HG03060 (cell line): ENCODE data around the gene CCDC88B.

Experiments
- ATAC-seq: cut with Tn5 transposase; IDR thresholded peaks from one replicate; pipeline ENCODE4 v1.9.1; 2021; ENCODE audit warnings: low read depth, moderate number of reproducible peaks; ENCODE audit not compliant: unreplicated experiment

Gene CCDC88B

DNA sequence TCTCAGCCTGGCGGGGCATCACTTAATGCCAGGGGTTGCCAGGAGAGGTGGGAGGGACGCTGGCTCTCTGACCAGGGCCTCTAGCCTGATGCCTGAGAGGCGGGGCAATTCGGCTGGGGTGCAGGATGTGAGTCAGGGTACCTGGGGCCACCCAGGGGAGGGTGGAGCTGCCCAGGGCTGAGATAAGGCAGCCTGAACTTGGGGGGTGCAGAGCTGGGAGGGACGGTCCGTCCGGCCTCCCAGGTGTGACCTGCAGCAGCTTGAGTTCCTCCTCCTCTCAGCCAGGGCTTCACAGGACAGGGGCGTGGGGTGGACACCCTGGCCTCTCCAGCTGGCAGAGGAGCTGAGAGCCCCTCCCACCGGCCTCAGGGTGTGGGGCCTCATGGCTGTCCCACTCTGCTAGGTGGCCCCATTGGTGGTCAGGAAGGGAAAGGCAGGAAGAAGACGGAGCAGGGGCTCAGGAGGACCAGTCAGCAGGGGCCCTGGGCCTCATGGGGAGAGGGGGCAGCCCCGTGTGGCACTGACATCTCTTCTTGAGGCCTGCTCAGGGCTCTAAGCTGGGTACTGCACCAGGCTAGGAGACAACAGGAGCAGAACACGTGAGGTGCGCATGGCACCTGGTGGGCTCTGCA lies 18.0 kb downstream of the CCDC88B start:
- ATAC-seq = no peak

DNA sequence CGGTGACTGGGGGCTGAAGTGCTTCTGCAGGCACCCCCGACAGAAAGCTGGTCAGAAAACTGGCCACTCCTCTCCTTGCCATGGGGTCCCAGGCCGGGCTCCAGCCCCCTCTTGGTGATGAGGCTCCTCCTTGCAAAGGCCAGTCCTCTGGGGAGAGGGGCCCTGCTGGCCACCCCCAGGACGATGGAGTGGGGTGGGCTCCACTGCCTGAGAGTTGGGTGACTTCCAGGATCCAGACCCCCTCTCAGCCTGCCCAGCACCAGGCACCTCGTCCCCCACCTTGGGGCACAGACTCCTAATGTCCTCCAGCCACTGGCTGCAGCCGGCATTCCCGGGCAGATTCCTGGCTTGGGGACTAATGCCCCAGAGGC lies 18.5 kb downstream of the CCDC88B start:
- no peak for ATAC-seq

DNA sequence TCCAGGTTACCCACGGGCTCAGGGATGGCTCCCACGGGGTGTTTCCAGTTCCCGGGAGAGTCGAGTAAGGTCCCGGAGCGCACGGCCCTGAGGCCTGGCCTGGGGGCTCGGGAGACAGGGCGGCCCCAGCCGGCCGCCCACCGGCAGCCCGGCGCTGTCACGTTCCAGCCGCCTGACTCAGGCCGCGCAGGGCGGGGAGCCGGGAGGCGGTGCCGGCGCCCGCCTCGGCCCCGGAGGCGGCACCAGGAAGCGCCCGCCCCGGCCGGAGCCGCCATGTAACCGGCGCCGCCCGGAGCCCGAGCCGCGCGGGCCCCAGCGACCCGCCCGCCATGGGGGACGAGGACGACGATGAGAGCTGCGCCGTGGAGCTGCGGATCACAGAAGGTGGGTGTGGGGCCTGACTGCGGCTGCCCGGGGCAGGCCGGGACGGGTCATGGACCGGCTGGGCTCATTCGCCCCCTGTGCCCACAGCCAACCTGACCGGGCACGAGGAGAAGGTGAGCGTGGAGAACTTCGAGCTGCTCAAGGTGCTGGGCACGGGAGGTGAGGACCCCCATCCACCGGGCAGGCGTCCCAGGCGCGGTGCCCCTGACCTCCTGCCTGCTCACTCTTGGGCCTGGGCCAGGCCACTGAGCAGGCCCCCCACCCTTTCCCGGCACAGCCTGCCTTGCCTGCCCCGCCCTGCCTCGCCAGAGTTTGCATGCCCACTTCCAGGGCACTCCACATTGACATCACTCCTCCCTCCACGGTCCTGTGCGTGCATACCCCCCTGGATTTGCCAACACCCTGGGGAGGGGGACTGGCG lies 19.1 kb downstream of the CCDC88B start, which contains the start of gene RPS6KA4:
RPS6KA4 (plus strand) TSS at position 256 of the 805 bp plus-strand sequence; CDS start at position 330, 74 bp downstream.
- ATAC-seq = no peak

DNA sequence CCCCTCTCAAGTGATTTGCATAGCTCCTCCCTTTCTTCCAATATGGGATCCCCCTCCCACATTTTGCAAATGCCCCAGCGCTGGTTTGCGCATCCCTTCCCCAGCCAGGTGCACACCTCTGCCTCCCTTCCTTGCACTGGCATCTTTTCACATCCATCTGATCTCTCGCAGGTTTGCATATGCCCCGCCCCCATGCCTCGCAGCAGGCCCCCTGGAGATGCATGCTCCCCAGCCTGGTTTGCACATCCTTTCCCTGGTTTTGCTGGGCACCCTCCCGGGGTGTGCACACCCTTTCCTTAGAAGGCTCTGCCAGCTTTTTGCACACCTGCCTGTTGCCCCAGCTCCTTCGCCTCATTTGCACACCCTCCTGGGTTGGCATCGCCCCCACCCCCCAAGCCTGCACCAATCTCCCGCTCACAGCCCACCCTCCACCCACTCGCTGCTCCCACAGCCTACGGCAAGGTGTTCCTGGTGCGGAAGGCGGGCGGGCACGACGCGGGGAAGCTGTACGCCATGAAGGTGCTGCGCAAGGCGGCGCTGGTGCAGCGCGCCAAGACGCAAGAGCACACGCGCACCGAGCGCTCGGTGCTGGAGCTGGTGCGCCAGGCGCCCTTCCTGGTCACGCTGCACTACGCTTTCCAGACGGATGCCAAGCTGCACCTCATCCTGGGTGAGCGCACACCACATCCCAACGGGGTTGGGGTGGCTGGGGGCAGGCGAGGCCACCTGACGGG lies 19.9 kb downstream of the CCDC88B start:
- no peak for ATAC-seq

GRCh38 chr11:64360448-64360921 lies 20.5 kb downstream of the CCDC88B start:
- ATAC-seq = no peak

- ATAC-seq = no peak
These were observed 21.7 kb downstream of the CCDC88B start for GRCh38 chr11:64361659-64362058.

GRCh38 chr11:64362339-64362738 lies 22.3 kb downstream of the CCDC88B start:
- ATAC-seq = no peak

GRCh38 chr11:64364435-64364834 lies 24.4 kb downstream of the CCDC88B start:
- no peak for ATAC-seq

- ATAC-seq = no peak
These were observed 24.9 kb downstream of the CCDC88B start for GRCh38 chr11:64364911-64365310.

GRCh38 chr11:64366751-64367150 lies 26.7 kb downstream of the CCDC88B start:
- ATAC-seq = no peak

DNA sequence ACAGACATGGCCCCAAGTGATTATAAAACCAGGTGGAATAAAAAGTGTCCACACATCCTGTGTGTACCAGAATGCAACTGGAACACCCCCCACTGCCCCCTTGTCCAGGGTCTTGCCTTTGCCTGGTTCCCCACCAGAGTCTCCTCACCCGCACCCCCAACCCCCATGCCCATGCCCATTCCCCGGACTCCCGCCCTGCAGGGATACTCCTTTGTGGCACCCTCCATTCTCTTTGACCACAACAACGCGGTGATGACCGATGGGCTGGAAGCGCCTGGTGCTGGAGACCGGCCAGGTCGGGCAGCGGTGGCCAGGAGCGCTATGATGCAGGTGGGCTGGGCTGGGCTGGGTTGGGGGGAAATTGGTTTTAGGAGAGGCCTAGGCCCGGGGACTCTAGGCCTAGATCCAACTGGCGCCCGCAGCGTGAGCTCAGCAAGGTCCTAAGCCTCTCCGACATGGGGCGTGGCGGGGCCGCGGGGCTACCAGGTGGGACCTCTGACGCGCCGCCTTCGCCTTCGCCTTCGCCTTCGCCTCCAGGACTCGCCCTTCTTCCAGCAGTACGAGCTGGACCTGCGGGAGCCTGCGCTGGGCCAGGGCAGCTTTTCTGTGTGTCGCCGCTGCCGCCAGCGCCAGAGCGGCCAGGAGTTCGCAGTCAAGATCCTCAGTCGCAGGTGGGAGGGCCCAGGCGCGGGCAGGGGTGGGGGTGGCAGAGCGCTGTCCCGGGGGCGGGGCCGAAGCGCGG lies 28.1 kb downstream of the CCDC88B start:
- ATAC-seq = no peak

- ATAC-seq = no peak
These were observed 28.7 kb downstream of the CCDC88B start for GRCh38 chr11:64368673-64369074.

DNA sequence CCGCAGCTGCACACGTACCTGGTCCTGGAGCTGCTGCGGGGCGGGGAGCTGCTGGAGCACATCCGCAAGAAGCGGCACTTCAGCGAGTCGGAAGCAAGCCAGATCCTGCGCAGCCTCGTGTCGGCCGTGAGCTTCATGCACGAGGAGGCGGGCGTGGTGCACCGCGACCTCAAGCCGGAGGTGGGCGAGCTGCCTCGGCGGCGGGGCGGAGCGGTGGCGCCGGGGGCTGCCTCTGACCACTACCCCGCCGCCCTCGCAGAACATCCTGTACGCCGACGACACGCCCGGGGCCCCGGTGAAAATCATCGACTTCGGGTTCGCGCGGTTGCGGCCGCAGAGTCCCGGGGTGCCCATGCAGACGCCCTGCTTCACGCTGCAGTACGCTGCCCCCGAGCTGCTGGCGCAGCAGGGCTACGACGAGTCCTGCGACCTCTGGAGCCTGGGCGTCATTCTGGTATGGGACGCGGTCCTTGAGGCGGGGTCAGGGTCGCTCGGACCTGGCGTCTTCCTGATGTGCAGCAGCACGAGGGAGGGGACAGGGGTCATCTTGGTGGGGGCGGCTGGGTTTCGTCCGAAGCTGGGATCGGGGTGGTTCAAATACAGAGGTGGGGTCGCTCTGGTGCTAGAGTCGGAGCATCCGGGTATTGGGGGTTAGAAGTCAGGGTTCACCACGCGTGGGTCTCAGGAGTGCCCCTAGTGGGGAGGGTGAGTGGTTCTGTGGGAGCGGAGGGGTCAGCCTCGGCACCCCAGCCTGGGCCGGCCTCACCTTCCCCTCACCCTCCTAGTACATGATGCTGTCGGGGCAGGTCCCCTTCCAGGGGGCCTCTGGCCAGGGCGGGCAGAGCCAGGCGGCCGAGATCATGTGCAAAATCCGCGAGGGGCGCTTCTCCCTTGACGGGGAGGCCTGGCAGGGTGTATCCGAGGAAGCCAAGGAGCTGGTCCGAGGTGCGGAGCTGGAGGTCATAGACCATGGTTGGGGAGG lies 29.7 kb downstream of the CCDC88B start:
- ATAC-seq = no peak

GRCh38 chr11:64371201-64371600 lies 31.2 kb downstream of the CCDC88B start:
- no peak for ATAC-seq

- no peak for ATAC-seq
These were observed 32.0 kb downstream of the CCDC88B start for GRCh38 chr11:64372021-64372420.

GRCh38 chr11:64372802-64373597 lies 33.0 kb downstream of the CCDC88B start:
- ATAC-seq = no peak

DNA sequence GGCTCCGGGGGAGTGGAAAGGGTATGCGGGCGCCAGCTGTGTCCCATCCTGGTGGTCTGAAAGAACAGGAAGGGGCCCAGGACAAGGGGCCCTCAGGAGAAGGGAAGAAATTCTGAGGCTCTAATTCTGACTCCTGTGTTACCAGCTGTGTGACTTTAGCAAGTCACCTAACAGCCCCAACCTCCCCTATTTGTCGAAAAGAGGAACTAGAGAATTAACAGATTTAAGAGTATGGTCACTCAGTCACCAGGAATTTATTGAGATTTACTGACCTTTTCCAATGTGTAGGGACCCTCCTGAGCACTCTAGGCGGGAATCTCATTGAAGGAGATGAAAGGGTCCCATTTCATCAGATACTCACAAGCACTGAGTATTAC lies 33.6 kb downstream of the CCDC88B start:
- no peak for ATAC-seq

DNA sequence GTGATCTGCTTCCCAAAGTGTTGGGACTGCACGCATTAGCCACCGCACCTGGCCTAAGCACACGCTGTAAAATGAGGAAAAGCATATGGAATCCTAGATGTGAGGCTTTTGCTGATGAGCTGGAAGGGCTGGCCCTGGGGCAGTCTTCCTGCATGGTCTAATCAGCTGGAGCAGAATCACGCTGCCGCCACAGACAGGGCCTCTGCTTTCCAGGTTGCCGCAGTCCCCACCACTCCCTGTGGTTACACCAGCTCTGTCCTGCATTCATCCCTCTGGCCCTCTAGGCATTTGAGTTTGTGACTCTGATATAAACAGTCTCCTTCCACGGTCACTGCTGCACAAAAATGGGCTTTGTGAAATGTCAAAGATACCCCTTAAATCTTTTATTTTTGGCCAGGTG lies 36.1 kb downstream of the CCDC88B start:
- no peak for ATAC-seq
